Motor neuron (in vitro differentiated cells): ENCODE data around the gene PHACTR4. TPM values are rescaled to one million over a fixed set of nuclear protein-coding genes. Genes with fewer than 3 reads are reported as not detected.

ENCODE experiments used
- ATAC-seq, 8 experiments: fragments of 200-7000 bp; cut with Tn5 transposase; replicated peaks in 6 of 8; 2 replicates each; pipeline ENCODE4 v1.8.0; 2021; ENCODE audit warnings: mild to moderate bottlenecking in 8 of 8, moderate library complexity in 8 of 8
- H3K27ac ChIP-seq, 2 donors: fragments of 250-450 bp; sonication (Bioruptor Pico); 2 replicates each; pipeline ENCODE4 v1.9.0; 2021; ENCODE audit warnings: antibody characterized with exemption in 2 of 2, mild to moderate bottlenecking in 2 of 2, moderate library complexity in 1 of 2
- H3K4me1 ChIP-seq, 2 donors: fragments of 250-450 bp; sonication (Bioruptor Pico); replicated peaks in 1 of 2; 2 replicates each; pipeline ENCODE4 v1.6.1; 2021; ENCODE audit warnings: antibody characterized with exemption in 2 of 2, mild to moderate bottlenecking in 2 of 2, moderate library complexity in 1 of 2
- H3K4me3 ChIP-seq, 5 donors: fragments of 250-450 bp; sonication (Bioruptor Pico); 2 replicates each; pipeline ENCODE4 v1.9.0; 2021; ENCODE audit warnings: antibody characterized with exemption in 5 of 5, mild to moderate bottlenecking in 5 of 5, moderate library complexity in 4 of 5
- WGBS, 10 experiments: fragments of 450-650 bp; shearing (Covaris generic); methylation state at CpG; one replicate each; pipeline ENCODE4 v1.0.0; 2022; 5-methylcytosine and 5-hydroxymethylcytosine counted together
- in situ Hi-C, 9 experiments: fragments of 400-800 bp; cut with MboI; loops; one replicate each; pipeline ENCODE4 v1.15.0; 2021; ENCODE audit warnings: low sequenced_read_pairs in 9 of 9, low pct_unique_long_range_greater_than_20kb in 2 of 9; ENCODE audit not compliant: unreplicated experiment in 9 of 9
- total RNA-seq, 8 experiments: library from RNA; unstranded; fragments of 300-600 nt; gene quantifications; 2 replicates each; pipeline versions ENCODE4 v1.2.3 to v1.2.4, GENCODE V29; 2022

Gene PHACTR4
- total RNA-seq, 8 experiments from 2014 or later: 5.5 to 34.1 (median 20.5) TPM

DNA sequence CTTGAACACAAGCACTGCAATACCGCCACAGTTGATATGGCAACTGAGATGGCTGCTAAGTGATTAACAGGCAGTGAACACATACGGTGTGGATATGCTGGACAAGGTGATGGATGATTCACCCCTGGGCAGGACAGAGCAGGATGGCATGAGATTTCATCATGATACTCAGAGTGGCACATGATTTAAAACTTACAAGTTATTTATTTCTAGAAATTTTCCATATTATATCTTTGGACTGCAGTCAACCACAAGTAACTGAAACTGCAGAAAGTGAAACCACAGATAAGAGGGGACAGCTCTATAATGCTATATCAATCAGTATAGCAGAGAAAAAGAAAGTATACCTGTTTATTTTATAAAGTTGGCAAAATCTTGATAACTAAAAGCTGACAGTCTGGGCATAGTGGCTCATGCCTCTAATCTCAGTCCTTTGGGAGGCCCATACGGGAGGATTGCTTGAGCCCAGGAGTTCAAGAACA is 47.9 kb downstream of the PHACTR4 start:
- peak in 7 of 8 experiments; percentile 42 to 99 (median 97) for ATAC-seq
- 0 to 100% (median 54%) methylated on average over 1 to 3 of the region's 3 CpGs; no CpG with 5 or more reads in 1 of the 10 experiments for WGBS, 10 experiments
- Histone ChIP-seq H3K4me1 (peaks cover 22 to 26% of the 10 kb centered on the region in 2 donors), H3K4me3 (no peak overlapping the region), H3K27ac (peak overlapping the region in 1 of 2 donors; percentile 27)
- in situ Hi-C loops: no loop called here

DNA sequence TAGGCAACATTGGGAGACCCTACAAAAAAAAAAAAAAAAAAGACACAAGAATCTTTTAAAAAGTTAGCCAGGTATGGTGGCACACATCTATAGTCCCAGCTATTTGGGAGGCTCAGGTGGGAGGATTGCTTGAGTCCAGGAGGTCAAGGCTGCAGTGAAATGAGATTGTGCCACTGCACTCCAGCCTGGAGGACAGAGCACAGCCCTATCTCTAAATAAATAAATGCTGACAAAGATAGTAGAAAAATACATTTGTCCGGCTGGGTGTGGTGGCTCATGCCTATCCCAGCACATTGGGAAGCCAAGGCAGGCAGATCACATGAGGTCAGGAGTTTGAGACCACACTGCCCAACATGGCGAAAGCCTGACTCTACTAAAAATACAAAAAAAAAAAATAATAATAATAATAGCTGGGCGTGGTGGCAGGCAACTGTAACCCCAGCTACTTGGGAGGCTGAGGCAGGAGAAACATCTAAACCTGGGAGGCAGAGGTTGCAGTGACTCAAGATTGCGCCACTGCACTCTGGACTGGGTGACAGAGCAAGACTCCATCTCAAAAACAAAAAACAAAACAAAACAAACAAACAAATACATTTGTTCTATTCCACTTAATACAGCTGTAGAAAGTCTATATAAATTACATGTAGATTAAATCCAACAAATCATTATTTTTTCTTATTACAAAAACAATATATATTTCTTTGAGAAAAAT is 48.5 kb downstream of the PHACTR4 start:
- ATAC-seq: no peak
- no peak overlapping the region for H3K4me3 ChIP-seq
- H3K4me1 ChIP-seq: peaks cover 22 to 26% of the 10 kb centered on the region in 2 donors
- in situ Hi-C loops: no loop called here
- 76 to 100% (median 100%) methylated on average over 1 to 4 of the region's 4 CpGs; no CpG with 5 or more reads in 1 of the 10 experiments for WGBS, 10 experiments
- H3K27ac ChIP-seq: peak overlapping the region in 1 of 2 donors; percentile 27

DNA sequence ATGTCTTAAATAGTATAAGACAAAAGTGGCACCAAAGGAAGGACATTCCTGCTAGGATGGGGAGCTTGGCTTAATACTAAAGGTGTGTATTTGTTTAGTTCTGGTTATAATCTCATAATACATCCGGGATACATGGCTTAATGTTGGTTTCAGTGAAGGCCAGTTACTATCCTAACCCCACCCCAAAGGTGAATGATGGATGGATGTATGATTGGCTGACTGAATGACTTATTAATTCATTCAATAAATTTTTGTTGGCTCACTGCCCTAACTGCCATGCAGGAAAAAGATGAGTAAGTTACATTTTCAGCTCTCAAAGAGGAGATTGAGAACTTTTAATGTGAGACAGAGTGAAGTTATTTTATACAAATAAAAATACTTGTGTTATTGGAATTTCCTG is 52.2 kb downstream of the PHACTR4 start:
- WGBS, 10 experiments: 71 to 100% (median 95%) methylated on average over 1 of the region's 1 CpG; no CpG with 5 or more reads in 4 of the 10 experiments
- ATAC-seq: no peak
- in situ Hi-C loops: no loop called here
- Histone ChIP-seq H3K4me3 (no peak overlapping the region), H3K4me1 (peaks cover 8 to 11% of the 10 kb centered on the region in 2 donors), H3K27ac (no peak overlapping the region)

- in situ Hi-C loops: no loop called here
- ATAC-seq: peak in 3 of 8 experiments; percentile 41 to 73 (median 61)
- 57 to 100% (median 100%) methylated on average over 1 of the region's 1 CpG; no CpG with 5 or more reads in 5 of the 10 experiments for WGBS, 10 experiments
- H3K4me1 ChIP-seq: no peaks in the 10 kb centered on the region
- no peak overlapping the region for H3K4me3 ChIP-seq
- no peak overlapping the region for H3K27ac ChIP-seq
These were observed 57.3 kb downstream of the PHACTR4 start for GRCh38 chr1:28426831-28427230.

DNA sequence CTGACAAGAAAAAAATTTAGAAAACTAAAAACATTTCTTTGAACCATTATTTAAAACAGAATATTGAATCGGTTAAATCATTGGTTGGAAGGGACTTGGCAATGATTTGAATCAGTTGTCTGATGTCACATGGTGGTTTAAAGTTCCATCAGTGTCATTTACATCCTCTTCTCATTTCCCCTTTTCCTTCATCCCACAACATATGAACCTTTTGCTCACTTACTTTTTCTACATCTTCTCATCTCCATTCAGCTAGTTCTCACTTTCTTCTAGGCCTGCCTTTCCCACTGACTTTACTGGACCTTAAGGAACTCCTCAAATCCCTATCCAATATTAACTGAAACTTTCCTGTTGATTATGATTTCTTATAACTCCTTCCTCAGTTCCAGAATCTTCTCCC is 58.5 kb downstream of the PHACTR4 start:
- no peak for ATAC-seq
- Histone ChIP-seq H3K4me1 (no peaks in the 10 kb centered on the region), H3K27ac (no peak overlapping the region), H3K4me3 (no peak overlapping the region)
- WGBS, 10 experiments: 31 to 100% (median 100%) methylated on average over 1 of the region's 1 CpG
- in situ Hi-C loops: no loop called here

DNA sequence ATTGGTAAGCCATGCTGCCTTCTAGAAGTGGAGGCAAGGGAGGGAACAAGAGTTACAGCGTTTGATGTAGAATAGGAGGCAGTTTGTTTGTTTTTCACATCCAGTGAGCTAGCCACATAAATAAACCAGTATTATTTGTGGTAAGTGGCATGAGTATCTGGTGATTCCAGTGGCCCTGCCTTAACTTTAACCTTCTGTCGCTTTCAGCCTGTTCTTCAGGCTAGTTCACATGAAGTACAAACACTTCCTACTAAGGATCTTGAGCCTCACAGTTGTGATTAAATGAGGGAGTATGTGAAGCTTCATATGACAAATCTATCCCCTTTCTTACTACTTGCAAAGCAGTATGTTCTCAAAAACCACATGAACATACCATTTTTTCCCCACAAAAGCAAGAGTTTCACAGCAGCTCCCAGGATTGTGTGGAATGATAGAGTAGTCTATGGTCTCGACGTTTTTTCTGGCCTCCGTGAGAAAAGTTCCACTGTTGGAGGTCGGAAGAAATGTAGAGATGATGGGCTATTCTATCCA is 59.5 kb downstream of the PHACTR4 start:
- H3K27ac ChIP-seq: no peak overlapping the region
- no peak for ATAC-seq
- H3K4me1 ChIP-seq: no peaks in the 10 kb centered on the region
- WGBS, 10 experiments: 86 to 97% (median 94%) methylated on average over 3 to 6 of the region's 6 CpGs; no CpG with 5 or more reads in 1 of the 10 experiments
- in situ Hi-C loops: no loop called here
- H3K4me3 ChIP-seq: no peak overlapping the region

DNA sequence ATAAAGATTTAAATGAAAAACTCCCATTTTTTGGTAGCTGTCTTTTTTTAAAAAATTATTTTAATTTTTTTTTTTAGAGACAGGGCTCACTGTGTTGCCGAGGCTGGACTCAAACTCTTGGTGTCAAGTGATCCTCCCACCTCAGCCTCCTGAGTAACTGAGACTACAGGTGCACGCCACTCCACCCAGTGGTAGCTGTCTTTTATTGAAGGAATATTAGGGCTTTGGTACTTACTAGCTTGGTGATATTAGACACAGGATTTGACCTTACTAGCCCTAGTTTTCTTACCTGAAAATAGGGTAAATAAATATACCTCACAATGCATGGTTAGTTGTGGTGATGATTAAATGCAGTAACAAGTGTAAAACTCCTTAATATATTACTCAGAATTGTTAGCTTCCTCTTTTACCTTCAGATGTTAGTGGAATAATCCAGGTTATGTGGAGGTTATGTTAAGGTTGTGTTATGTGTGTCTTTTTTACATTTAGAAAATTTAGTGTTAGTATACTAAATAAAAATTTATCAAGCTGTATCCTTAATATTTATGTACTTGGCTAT is 66.8 kb downstream of the PHACTR4 start:
- H3K4me1 ChIP-seq: peaks cover 0 to 10% of the 10 kb centered on the region in 2 donors
- in situ Hi-C loops: no loop called here
- 50 to 96% (median 69%) methylated on average over 1 to 2 of the region's 2 CpGs; no CpG with 5 or more reads in 3 of the 10 experiments for WGBS, 10 experiments
- no peak for ATAC-seq
- no peak overlapping the region for H3K4me3 ChIP-seq
- H3K27ac ChIP-seq: no peak overlapping the region

GRCh38 chr1:28437264-28437923 is 67.9 kb downstream of the PHACTR4 start:
- 21 to 100% (median 87%) methylated on average over 1 to 3 of the region's 3 CpGs; no CpG with 5 or more reads in 4 of the 10 experiments for WGBS, 10 experiments
- peak in 7 of 8 experiments; percentile 41 to 57 (median 50) for ATAC-seq
- Histone ChIP-seq H3K4me3 (no peak overlapping the region), H3K27ac (no peak overlapping the region), H3K4me1 (peaks cover 0 to 10% of the 10 kb centered on the region in 2 donors)
- in situ Hi-C loops: no loop called here

DNA sequence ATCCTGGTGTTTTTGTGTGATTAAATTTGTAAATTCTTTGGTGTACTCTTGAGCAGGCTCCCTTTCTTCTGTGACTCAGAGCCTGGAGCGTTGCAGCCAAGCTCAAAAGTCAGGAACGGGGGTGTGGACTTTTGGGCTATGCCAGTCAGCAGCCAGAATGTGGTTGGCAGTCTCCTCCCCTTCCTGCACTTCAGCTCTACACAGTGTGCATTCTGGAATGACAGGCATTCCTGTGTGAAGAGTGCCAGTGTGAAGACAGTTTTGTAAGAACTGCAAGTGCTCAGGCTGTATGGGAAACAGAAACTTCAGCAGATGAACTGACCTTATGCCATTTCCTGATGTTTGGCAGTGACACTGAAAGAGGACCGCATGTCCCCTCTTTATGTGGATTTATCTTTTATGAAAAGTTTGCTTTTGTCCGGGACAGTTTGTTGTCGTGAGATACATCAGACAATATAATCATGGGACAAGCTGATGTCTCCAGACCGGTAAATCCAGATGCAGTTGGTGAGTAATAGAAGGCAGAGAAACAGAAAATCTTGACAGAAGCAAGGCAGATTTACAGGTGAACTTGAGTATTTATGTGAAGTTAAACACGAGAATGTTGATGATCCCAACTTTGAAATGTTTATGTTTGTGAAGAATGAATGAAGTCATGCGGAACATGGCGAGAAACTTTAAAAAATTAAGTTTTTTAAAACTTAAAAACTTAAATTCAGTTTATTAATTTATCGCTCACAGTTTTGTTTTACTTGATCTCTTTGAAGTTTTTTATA is 68.6 kb downstream of the PHACTR4 start:
- Histone ChIP-seq H3K27ac (no peak overlapping the region), H3K4me1 (peaks cover 0 to 10% of the 10 kb centered on the region in 2 donors), H3K4me3 (no peak overlapping the region)
- in situ Hi-C loops: no loop called here
- peak; percentile 91 to 100 (median 98) for ATAC-seq
- 24 to 92% (median 61%) methylated on average over 4 to 10 of the region's 10 CpGs for WGBS, 10 experiments

GRCh38 chr1:28439320-28439719 is 69.8 kb downstream of the PHACTR4 start:
- H3K4me1 ChIP-seq: peaks cover 0 to 10% of the 10 kb centered on the region in 2 donors
- ATAC-seq: no peak
- no peak overlapping the region for H3K27ac ChIP-seq
- in situ Hi-C loops: no loop called here
- H3K4me3 ChIP-seq: no peak overlapping the region

DNA sequence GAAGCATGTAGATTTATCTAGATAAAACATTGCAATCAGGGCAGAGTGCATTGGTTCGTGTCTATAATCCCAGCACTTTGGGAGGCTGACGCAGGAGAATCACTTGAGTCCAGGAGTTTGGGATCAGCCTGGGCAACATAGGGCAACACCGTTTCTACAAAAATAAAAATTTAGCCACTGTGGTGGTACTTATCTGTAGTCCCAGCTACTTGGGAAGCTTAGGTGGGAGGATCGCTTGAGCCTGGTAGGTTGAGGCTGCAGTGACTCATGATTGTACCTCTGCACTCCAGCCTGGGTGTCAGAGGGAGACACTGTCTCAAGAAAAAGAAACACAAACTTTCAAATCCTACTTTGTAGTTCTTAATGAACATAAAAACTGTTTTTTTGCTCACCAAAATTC is 72.1 kb downstream of the PHACTR4 start:
- H3K4me3 ChIP-seq: no peak overlapping the region
- no peak for ATAC-seq
- no peak overlapping the region for H3K27ac ChIP-seq
- H3K4me1 ChIP-seq: peaks cover 0 to 10% of the 10 kb centered on the region in 2 donors
- 92 to 100% (median 97%) methylated on average over 2 to 4 of the region's 4 CpGs; no CpG with 5 or more reads in 2 of the 10 experiments for WGBS, 10 experiments
- in situ Hi-C loops: no loop called here

DNA sequence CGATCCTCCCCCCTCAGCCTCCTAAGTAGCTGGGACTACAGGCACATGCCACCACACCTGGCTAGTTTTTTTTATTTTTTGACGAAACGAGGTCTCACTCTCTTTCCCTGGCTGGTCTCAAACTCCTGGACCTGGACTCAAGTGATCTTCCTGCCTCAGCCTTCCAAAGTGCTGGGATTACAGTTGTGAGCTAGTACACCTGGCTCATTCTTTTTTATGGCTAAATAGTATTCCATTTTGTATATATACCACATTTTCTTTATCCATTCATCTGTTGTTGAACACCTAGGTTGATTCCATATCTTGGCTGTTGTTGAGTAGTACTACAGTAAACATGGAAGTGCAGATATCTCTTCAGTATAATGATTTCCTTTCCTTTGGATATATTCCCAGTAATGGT is 74.0 kb downstream of the PHACTR4 start:
- ATAC-seq: no peak
- Histone ChIP-seq H3K27ac (no peak overlapping the region), H3K4me3 (no peak overlapping the region), H3K4me1 (no peaks in the 10 kb centered on the region)
- 50 to 100% (median 81%) methylated on average over 1 to 3 of the region's 3 CpGs; no CpG with 5 or more reads in 4 of the 10 experiments for WGBS, 10 experiments
- in situ Hi-C loops: no loop called here
